Activated T-cell treated with anti-CD3 and anti-CD28 coated beads, Interleukin-2, amount 50 U/mL, for 24 hours (primary cell): ENCODE results near the gene TRPM5.

Source experiments
- DNase-seq: peaks from one replicate; pipeline ENCODE4 v3.0.0-alpha.2; 2020
- H3K27ac Mint-ChIP-seq: 2 replicates; pipeline ENCODE4 v1.8.0; 2020; ENCODE audit warnings: mild to moderate bottlenecking, mixed read lengths
- H3K27me3 Mint-ChIP-seq: 2 replicates; pipeline ENCODE4 v1.8.0; 2020; ENCODE audit warnings: mixed read lengths
- H3K36me3 Mint-ChIP-seq: 2 replicates; pipeline ENCODE4 v1.8.0; 2020; ENCODE audit warnings: low read depth, mixed read lengths
- H3K4me1 Mint-ChIP-seq: 2 replicates; pipeline ENCODE4 v1.8.0; 2020; ENCODE audit warnings: low read depth, mixed read lengths
- H3K4me3 Mint-ChIP-seq: 2 replicates; pipeline ENCODE4 v1.8.0; 2020; ENCODE audit warnings: mild to moderate bottlenecking, moderate library complexity, mixed read lengths
- H3K9me3 Mint-ChIP-seq: 2 replicates; pipeline ENCODE4 v1.8.0; 2020; ENCODE audit warnings: mixed read lengths

TRPM5 gene

GRCh38 chr11:2451916-2452315 lies 7.6 kb upstream of the TRPM5 start:
- H3K4me3 Mint-ChIP-seq: no peak overlapping the region
- H3K27me3 Mint-ChIP-seq: no peaks in the 10 kb centered on the region
- H3K4me1 Mint-ChIP-seq: peaks cover 10% of the 10 kb centered on the region
- H3K9me3 Mint-ChIP-seq: no peaks in the 10 kb centered on the region
- no peak overlapping the region for H3K27ac Mint-ChIP-seq
- DNase-seq: no peak
- no peaks in the 10 kb centered on the region for H3K36me3 Mint-ChIP-seq

GRCh38 chr11:2451336-2451735 lies 7.0 kb upstream of the TRPM5 start:
- Mint-ChIP-seq H3K27ac (no peak overlapping the region), H3K4me1 (peaks cover 15% of the 10 kb centered on the region), H3K27me3 (no peaks in the 10 kb centered on the region), H3K36me3 (no peaks in the 10 kb centered on the region), H3K9me3 (no peaks in the 10 kb centered on the region), H3K4me3 (no peak overlapping the region)
- DNase-seq: no peak

- DNase-seq: no peak
- H3K27me3 Mint-ChIP-seq: no peaks in the 10 kb centered on the region
- peaks cover 19% of the 10 kb centered on the region for H3K4me1 Mint-ChIP-seq
- H3K27ac Mint-ChIP-seq: no peak overlapping the region
- H3K4me3 Mint-ChIP-seq: no peak overlapping the region
- H3K9me3 Mint-ChIP-seq: no peaks in the 10 kb centered on the region
- no peaks in the 10 kb centered on the region for H3K36me3 Mint-ChIP-seq
Observed at GRCh38 chr11:2450321-2451041, 6.2 kb upstream of the TRPM5 start.

- Mint-ChIP-seq H3K4me1 (peaks cover 22% of the 10 kb centered on the region), H3K27ac (no peak overlapping the region), H3K27me3 (no peaks in the 10 kb centered on the region), H3K4me3 (no peak overlapping the region), H3K9me3 (no peaks in the 10 kb centered on the region), H3K36me3 (no peaks in the 10 kb centered on the region)
- DNase-seq: no peak
Observed at GRCh38 chr11:2449548-2450320, 5.4 kb upstream of the TRPM5 start.

- H3K27me3 Mint-ChIP-seq: no peaks in the 10 kb centered on the region
- peaks cover 22% of the 10 kb centered on the region for H3K4me1 Mint-ChIP-seq
- DNase-seq: no peak
- H3K4me3 Mint-ChIP-seq: no peak overlapping the region
- no peak overlapping the region for H3K27ac Mint-ChIP-seq
- H3K36me3 Mint-ChIP-seq: no peaks in the 10 kb centered on the region
- H3K9me3 Mint-ChIP-seq: no peaks in the 10 kb centered on the region
Observed at GRCh38 chr11:2448661-2449547, 4.6 kb upstream of the TRPM5 start.

- Mint-ChIP-seq H3K4me3 (no peak overlapping the region), H3K27ac (no peak overlapping the region)
Observed at GRCh38 chr11:2447951-2448650, 3.8 kb upstream of the TRPM5 start.

GRCh38 chr11:2447253-2447950 lies 3.1 kb upstream of the TRPM5 start:
- Mint-ChIP-seq H3K27ac (peak overlapping the region; percentile 44), H3K36me3 (no peaks in the 10 kb centered on the region), H3K27me3 (peaks cover 4% of the 10 kb centered on the region), H3K9me3 (no peaks in the 10 kb centered on the region), H3K4me3 (peak overlapping the region; percentile 83), H3K4me1 (peaks cover 35% of the 10 kb centered on the region)
- no peak for DNase-seq

More at GRCh38 chr11:2447951-2448650, 3.8 kb upstream of the TRPM5 start:
- Mint-ChIP-seq H3K9me3 (no peaks in the 10 kb centered on the region), H3K27me3 (peaks cover 4% of the 10 kb centered on the region), H3K4me1 (peaks cover 28% of the 10 kb centered on the region), H3K36me3 (no peaks in the 10 kb centered on the region)
- DNase-seq: no peak

- peaks cover 4% of the 10 kb centered on the region for H3K27me3 Mint-ChIP-seq
- no peaks in the 10 kb centered on the region for H3K36me3 Mint-ChIP-seq
- H3K9me3 Mint-ChIP-seq: no peaks in the 10 kb centered on the region
- H3K4me1 Mint-ChIP-seq: peaks cover 37% of the 10 kb centered on the region
- no peak for DNase-seq
- peak overlapping the region; percentile 83 for H3K4me3 Mint-ChIP-seq
- H3K27ac Mint-ChIP-seq: peak overlapping the region; percentile 44
Observed at GRCh38 chr11:2446590-2447252, 2.4 kb upstream of the TRPM5 start.

GRCh38 chr11:2445746-2446551 lies 1.6 kb upstream of the TRPM5 start:
- Mint-ChIP-seq H3K9me3 (no peaks in the 10 kb centered on the region), H3K4me1 (peaks cover 37% of the 10 kb centered on the region), H3K27ac (no peak overlapping the region), H3K27me3 (peaks cover 4% of the 10 kb centered on the region), H3K36me3 (no peaks in the 10 kb centered on the region), H3K4me3 (peak overlapping the region; percentile 83)
- DNase-seq: no peak

GRCh38 chr11:2444821-2445745 lies 769 bp upstream of the TRPM5 start, which contains the start of gene KCNQ1:
Gene KCNQ1, plus strand, starts transcription at chr11:2445008. Its CDS starts 91 bp downstream, at chr11:2445099.
- peak within 1 kb of the TSS; percentile 83 for H3K27ac Mint-ChIP-seq
- H3K4me3 Mint-ChIP-seq: peak within 1 kb of the TSS; percentile 83
- H3K9me3 Mint-ChIP-seq: peaks cover under 1% of the 10 kb centered on the region
- H3K4me1 Mint-ChIP-seq: peaks cover 37% of the 10 kb centered on the region
- DNase-seq: peak; percentile 65
- H3K27me3 Mint-ChIP-seq: peaks cover 4% of the 10 kb centered on the region
- H3K36me3 Mint-ChIP-seq: no peaks in the 10 kb centered on the region

- DNase-seq: no peak
- H3K36me3 Mint-ChIP-seq: no peaks in the 10 kb centered on the region
- H3K9me3 Mint-ChIP-seq: peaks cover 4% of the 10 kb centered on the region
- no peak overlapping the region for H3K27ac Mint-ChIP-seq
- H3K27me3 Mint-ChIP-seq: peaks cover 4% of the 10 kb centered on the region
- H3K4me3 Mint-ChIP-seq: no peak overlapping the region
- H3K4me1 Mint-ChIP-seq: peaks cover 37% of the 10 kb centered on the region
Observed at GRCh38 chr11:2443406-2443805, 908 bp downstream of the TRPM5 start.

- Mint-ChIP-seq H3K4me1 (peaks cover 34% of the 10 kb centered on the region), H3K27me3 (peaks cover 4% of the 10 kb centered on the region), H3K9me3 (peaks cover 4% of the 10 kb centered on the region), H3K4me3 (no peak overlapping the region), H3K36me3 (no peaks in the 10 kb centered on the region), H3K27ac (no peak overlapping the region)
- DNase-seq: no peak
Observed at GRCh38 chr11:2442589-2442988, 1.7 kb downstream of the TRPM5 start.
